HFFc6 (cell line): ENCODE data around the gene RFX5. TPM values are rescaled to one million over a fixed set of nuclear protein-coding genes. Genes with fewer than 3 reads are reported as not detected.

Experiments used
- DNase-seq: peaks from one replicate; pipeline ENCODE4 v3.0.0-alpha.2; 2018
- H3K27ac Mint-ChIP-seq: 2 replicates; pipeline ENCODE4 v1.8.0; 2020; ENCODE audit warnings: mild to moderate bottlenecking, mixed read lengths
- H3K27me3 Mint-ChIP-seq: 2 replicates; pipeline ENCODE4 v1.8.0; 2021; ENCODE audit warnings: mild to moderate bottlenecking, moderate library complexity, mixed read lengths; ENCODE audit not compliant: insufficient read depth
- H3K36me3 Mint-ChIP-seq: 2 replicates; pipeline ENCODE4 v1.8.0; 2021; ENCODE audit warnings: low read depth, mixed read lengths
- H3K4me1 Mint-ChIP-seq: 2 replicates; pipeline ENCODE4 v1.8.0; 2020; ENCODE audit warnings: low read depth, mixed read lengths
- H3K4me3 Mint-ChIP-seq: 2 replicates; pipeline ENCODE4 v1.8.0; 2020; ENCODE audit warnings: mild to moderate bottlenecking, moderate library complexity, mixed read lengths
- H3K9me3 Mint-ChIP-seq: 2 replicates; pipeline ENCODE4 v1.8.0; 2020; ENCODE audit warnings: mild to moderate bottlenecking, mixed read lengths
- total RNA-seq, 6 experiments: library from RNA; stranded (reverse); fragmentation: NEBNext Ultra II Directional; extraction: Animal tissue kit (Norgen Biotek cat#: 25700); gene quantifications; 2 replicates in 1 of 6; 3 replicates in 5 of 6; pipeline ENCODE4 v1.2.3, GENCODE V29; 2021
- TF ChIP-seq, protein P1 (sequence below): fragments of 200-600 bp; sonication (generic); IDR thresholded peaks from 2 replicates; pipeline ENCODE4 v1.5.0; 2021; ENCODE audit warnings: antibody characterized with exemption, mild to moderate bottlenecking

RFX5 gene
- total RNA-seq, 6 experiments from 2014 or later: 32.1 to 39.0 (median 35.7) TPM

DNA sequence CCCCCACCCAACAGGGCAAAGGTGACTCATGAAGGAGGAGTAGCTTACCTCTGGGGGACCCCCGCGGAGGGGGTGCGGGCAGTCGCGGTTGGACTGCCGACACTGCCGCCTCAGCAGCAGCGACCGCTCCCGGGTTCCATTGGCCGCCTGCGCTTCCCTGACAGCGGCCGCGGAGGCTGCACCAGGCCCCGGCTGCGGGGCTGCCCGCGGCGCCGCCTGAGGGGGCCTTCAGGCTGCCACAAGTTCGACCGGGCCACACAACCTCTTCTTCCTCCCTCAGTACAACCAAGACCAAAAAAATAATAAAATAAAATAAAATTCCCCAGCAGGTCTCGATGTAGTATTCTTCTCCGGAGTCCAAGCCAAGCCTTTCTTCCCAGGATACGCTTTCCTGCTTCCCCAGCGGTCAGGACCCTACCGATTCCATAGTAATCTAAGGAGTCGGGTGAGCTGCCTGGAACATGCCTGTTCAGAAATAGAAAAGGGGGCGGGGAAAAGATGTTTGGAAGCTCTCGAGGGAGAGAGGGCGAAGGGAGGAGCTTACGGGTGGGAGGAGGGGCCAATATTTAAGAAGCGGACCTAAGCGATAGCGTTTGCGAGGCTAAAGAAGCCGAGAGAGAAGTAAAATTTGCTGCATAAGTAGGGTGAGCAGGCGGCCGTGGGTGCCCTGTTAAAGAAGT is 19.7 kb downstream of the RFX5 start, which contains the start of gene PI4KB:
PI4KB (minus strand) TSS at position 194 of the 680 bp plus-strand sequence. CDS start 10,935 bp downstream, outside the sequence.
- H3K27ac Mint-ChIP-seq: peak within 1 kb of the TSS; percentile 97
- H3K4me1 Mint-ChIP-seq: peaks cover 35% of the 10 kb centered on the region
- no peaks in the 10 kb centered on the region; the same call in 1 of the 2 replicates for H3K27me3 Mint-ChIP-seq
- H3K9me3 Mint-ChIP-seq: no peaks in the 10 kb centered on the region
- H3K36me3 Mint-ChIP-seq: peaks cover 9% of the 10 kb centered on the region
- TF ChIP-seq, protein P1, sequence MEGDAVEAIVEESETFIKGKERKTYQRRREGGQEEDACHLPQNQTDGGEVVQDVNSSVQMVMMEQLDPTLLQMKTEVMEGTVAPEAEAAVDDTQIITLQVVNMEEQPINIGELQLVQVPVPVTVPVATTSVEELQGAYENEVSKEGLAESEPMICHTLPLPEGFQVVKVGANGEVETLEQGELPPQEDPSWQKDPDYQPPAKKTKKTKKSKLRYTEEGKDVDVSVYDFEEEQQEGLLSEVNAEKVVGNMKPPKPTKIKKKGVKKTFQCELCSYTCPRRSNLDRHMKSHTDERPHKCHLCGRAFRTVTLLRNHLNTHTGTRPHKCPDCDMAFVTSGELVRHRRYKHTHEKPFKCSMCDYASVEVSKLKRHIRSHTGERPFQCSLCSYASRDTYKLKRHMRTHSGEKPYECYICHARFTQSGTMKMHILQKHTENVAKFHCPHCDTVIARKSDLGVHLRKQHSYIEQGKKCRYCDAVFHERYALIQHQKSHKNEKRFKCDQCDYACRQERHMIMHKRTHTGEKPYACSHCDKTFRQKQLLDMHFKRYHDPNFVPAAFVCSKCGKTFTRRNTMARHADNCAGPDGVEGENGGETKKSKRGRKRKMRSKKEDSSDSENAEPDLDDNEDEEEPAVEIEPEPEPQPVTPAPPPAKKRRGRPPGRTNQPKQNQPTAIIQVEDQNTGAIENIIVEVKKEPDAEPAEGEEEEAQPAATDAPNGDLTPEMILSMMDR: no peak
- peak; percentile 98 for DNase-seq
- peak within 1 kb of the TSS; percentile 96 for H3K4me3 Mint-ChIP-seq

- H3K27ac Mint-ChIP-seq: peak overlapping the region; percentile 89
- peaks cover 35% of the 10 kb centered on the region for H3K4me1 Mint-ChIP-seq
- no peak for DNase-seq
- TF ChIP-seq, protein P1: no peak
- peaks cover 15% of the 10 kb centered on the region for H3K36me3 Mint-ChIP-seq
- no peaks in the 10 kb centered on the region for H3K9me3 Mint-ChIP-seq
- H3K27me3 Mint-ChIP-seq: no peaks in the 10 kb centered on the region; the same call in 1 of the 2 replicates
- peak overlapping the region; percentile 96 for H3K4me3 Mint-ChIP-seq
Observed at GRCh38 chr1:151326619-151327222, 20.3 kb downstream of the RFX5 start.

GRCh38 chr1:151325646-151326429 is 21.2 kb downstream of the RFX5 start:
- TF ChIP-seq, protein P1: no peak
- H3K4me3 Mint-ChIP-seq: peak overlapping the region; percentile 96
- peaks cover 17% of the 10 kb centered on the region for H3K36me3 Mint-ChIP-seq
- peak overlapping the region; percentile 89 for H3K27ac Mint-ChIP-seq
- no peaks in the 10 kb centered on the region; the same call in 1 of the 2 replicates for H3K27me3 Mint-ChIP-seq
- peaks cover 35% of the 10 kb centered on the region for H3K4me1 Mint-ChIP-seq
- no peaks in the 10 kb centered on the region for H3K9me3 Mint-ChIP-seq
- peak; percentile 19 for DNase-seq

DNA sequence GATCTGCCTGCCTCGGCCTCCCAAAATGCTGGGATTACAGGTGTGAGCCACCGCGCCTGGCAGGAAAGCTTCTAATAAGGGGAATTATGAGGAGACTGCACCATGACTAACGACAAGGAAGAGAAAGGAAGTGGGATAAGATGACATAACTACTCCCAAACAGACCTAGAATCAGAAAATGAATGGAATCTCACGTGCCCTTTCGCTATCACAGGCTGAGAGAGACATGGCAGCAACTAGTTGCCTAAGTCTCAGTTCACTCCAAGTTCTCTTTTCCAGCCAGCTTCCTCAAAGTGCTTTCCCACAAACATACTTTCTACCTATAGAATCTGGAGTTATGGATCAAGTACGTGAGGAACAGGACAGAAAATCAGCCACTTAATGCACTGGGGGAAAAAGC is 21.8 kb downstream of the RFX5 start:
- H3K27ac Mint-ChIP-seq: peak overlapping the region; percentile 89
- no peaks in the 10 kb centered on the region; the same call in 1 of the 2 replicates for H3K27me3 Mint-ChIP-seq
- peaks cover 35% of the 10 kb centered on the region for H3K4me1 Mint-ChIP-seq
- DNase-seq: no peak
- peaks cover 21% of the 10 kb centered on the region for H3K36me3 Mint-ChIP-seq
- peak overlapping the region; percentile 96 for H3K4me3 Mint-ChIP-seq
- TF ChIP-seq, protein P1: no peak
- H3K9me3 Mint-ChIP-seq: no peaks in the 10 kb centered on the region

- no peaks in the 10 kb centered on the region; the same call in 1 of the 2 replicates for H3K27me3 Mint-ChIP-seq
- TF ChIP-seq, protein P1: no peak
- peak overlapping the region; percentile 55; the same call in 1 of the 2 replicates for H3K27ac Mint-ChIP-seq
- no peaks in the 10 kb centered on the region for H3K9me3 Mint-ChIP-seq
- no peak overlapping the region for H3K4me3 Mint-ChIP-seq
- DNase-seq: no peak
- H3K36me3 Mint-ChIP-seq: peaks cover 23% of the 10 kb centered on the region
- H3K4me1 Mint-ChIP-seq: peaks cover 37% of the 10 kb centered on the region
Observed at GRCh38 chr1:151324390-151324930, 22.6 kb downstream of the RFX5 start.
